HepG2 (cell line): Measurements from ENCODE around the gene SLC35F3. TPM values are rescaled to one million over a fixed set of nuclear protein-coding genes. Genes with fewer than 3 reads are reported as not detected.

ENCODE experiments used
- AGO1 ChIP-seq: fragments of 200-400 bp; formaldehyde crosslinking; IDR thresholded peaks from 2 replicates; pipeline ENCODE4 v1.6.1; 2017; ENCODE audit warnings: mild to moderate bottlenecking, low read depth, low read length, moderate library complexity; ENCODE audit not compliant: poor library complexity, severe bottlenecking
- ATF1 ChIP-seq: IDR thresholded peaks from 2 replicates; pipeline ENCODE4 v1.6.1; 2016; ENCODE audit warnings: mild to moderate bottlenecking, control low read depth
- BRD4 ChIP-seq: sonication (generic); formaldehyde crosslinking; IDR thresholded peaks from 2 replicates; pipeline ENCODE4 v1.4.0; 2020; ENCODE audit warnings: missing genetic modification reagents
- CREM ChIP-seq, 2 experiments: sonication (generic) in 1 of 2; formaldehyde crosslinking in 1 of 2; IDR thresholded peaks; 2 replicates each; pipeline versions ENCODE4 v1.4.0 to v1.6.1; 2016 to 2020; ENCODE audit warnings: antibody characterized with exemption in 1 of 2, mild to moderate bottlenecking in 1 of 2, missing genetic modification reagents in 1 of 2
- EHMT2 ChIP-seq: fragments of 200-600 bp; sonication (generic); IDR thresholded peaks from 2 replicates; pipeline ENCODE4 v1.7.0; 2017; ENCODE audit warnings: antibody characterized with exemption, low read depth, low read length, borderline replicate concordance
- ESRRA ChIP-seq: sonication (generic); formaldehyde crosslinking; IDR thresholded peaks from 2 replicates; pipeline ENCODE4 v1.5.1; 2020; ENCODE audit warnings: mild to moderate bottlenecking, low read depth, missing genetic modification reagents
- FOXJ3 ChIP-seq: sonication (generic); formaldehyde crosslinking; IDR thresholded peaks from 2 replicates; pipeline ENCODE4 v1.4.0; 2020; ENCODE audit warnings: missing genetic modification reagents, mild to moderate bottlenecking, borderline replicate concordance
- IRX3 ChIP-seq: sonication (generic); formaldehyde crosslinking; IDR thresholded peaks from 2 replicates; pipeline ENCODE4 v1.8.1; 2023; ENCODE audit warnings: mild to moderate bottlenecking, low read depth, missing genetic modification reagents, borderline replicate concordance
- MAFK ChIP-seq, 2 experiments: IDR thresholded peaks in 1 of 2; conservative IDR thresholded peaks in 1 of 2; 2 replicates each; pipeline ENCODE4 v1.6.1; 2011; ENCODE audit warnings: improper control_type of control experiment in 2 of 2, low read length in 2 of 2
- MATR3 ChIP-seq: sonication (generic); formaldehyde crosslinking; IDR thresholded peaks from 2 replicates; pipeline ENCODE4 v1.4.0; 2020; ENCODE audit warnings: missing genetic modification reagents
- NFIB ChIP-seq: sonication (generic); formaldehyde crosslinking; IDR thresholded peaks from 2 replicates; pipeline ENCODE4 v1.9.0; 2021; ENCODE audit warnings: missing genetic modification reagents, mild to moderate bottlenecking, borderline replicate concordance
- POGZ ChIP-seq: sonication (generic); formaldehyde crosslinking; IDR thresholded peaks from 2 replicates; pipeline ENCODE4 v1.4.0; 2020; ENCODE audit warnings: mild to moderate bottlenecking, missing genetic modification reagents
- REXO4 ChIP-seq: sonication (generic); formaldehyde crosslinking; IDR thresholded peaks from 2 replicates; pipeline ENCODE4 v1.8.0; 2022; ENCODE audit warnings: missing genetic modification reagents, mild to moderate bottlenecking, borderline replicate concordance
- ZNF280B ChIP-seq: sonication (generic); formaldehyde crosslinking; IDR thresholded peaks from 2 replicates; pipeline ENCODE4 v1.5.0; 2020; ENCODE audit warnings: missing genetic modification reagents, mild to moderate bottlenecking, borderline replicate concordance
- ZNF343 ChIP-seq: sonication (generic); formaldehyde crosslinking; IDR thresholded peaks from 2 replicates; pipeline ENCODE4 v1.4.0; 2020; ENCODE audit warnings: mild to moderate bottlenecking, missing genetic modification reagents
- ZNF383 ChIP-seq: sonication (generic); formaldehyde crosslinking; IDR thresholded peaks from 2 replicates; pipeline ENCODE4 v1.4.0; 2020; ENCODE audit warnings: missing genetic modification reagents, mild to moderate bottlenecking, borderline replicate concordance
- ZNF557 ChIP-seq: sonication (generic); formaldehyde crosslinking; IDR thresholded peaks from 2 replicates; pipeline ENCODE4 v1.4.0; 2020; ENCODE audit warnings: missing genetic modification reagents
- ZNF563 ChIP-seq: sonication (generic); formaldehyde crosslinking; IDR thresholded peaks from 2 replicates; pipeline ENCODE4 v1.8.0; 2022; ENCODE audit warnings: mild to moderate bottlenecking, moderate library complexity, missing genetic modification reagents
- ZNF614 ChIP-seq: IDR thresholded peaks from 2 replicates; pipeline ENCODE4 v1.6.1; 2018; ENCODE audit warnings: missing biosample characterization, missing genetic modification reagents, inconsistent platforms, borderline replicate concordance
- ZNF781 ChIP-seq: sonication (generic); formaldehyde crosslinking; IDR thresholded peaks from 2 replicates; pipeline ENCODE4 v1.5.1; 2020; ENCODE audit warnings: borderline replicate concordance, mild to moderate bottlenecking, missing genetic modification reagents; ENCODE audit errors: not compliant biosample characterization
- polyA plus RNA-seq, 8 experiments: library from polyadenylated mRNA; depleted of rRNA in 3 of 8; stranded (reverse) in 7 of 8; unstranded in 1 of 8; fragments of >200 nt; fragmentation: Illumina TruSeq in 4 of 8; extraction: Trizol in 4 of 8; gene quantifications; 2 replicates each; pipeline versions ENCODE4 v1.2.1 to v1.2.3, GENCODE V29; 2011 to 2016; ENCODE audit warnings: low read depth in 4 of 8, missing spikeins in 1 of 8, mixed read lengths in 1 of 8; ENCODE audit not compliant: insufficient read depth in 1 of 8
- total RNA-seq, 5 experiments: library from RNA; depleted of rRNA; stranded (reverse); fragments of >200 nt; fragmentation: Illumina TruSeq; extraction: Trizol; gene quantifications; 2 replicates each; pipeline ENCODE4 v1.2.3, GENCODE V29; 2016; ENCODE audit warnings: low read depth in 1 of 5
- TF ChIP-seq, protein P1 (sequence below): IDR thresholded peaks from 2 replicates; pipeline ENCODE4 v1.6.1; 2018; ENCODE audit warnings: missing genetic modification reagents
- TF ChIP-seq, protein P2 (sequence below), 2 experiments: sonication (generic) in 1 of 2; formaldehyde crosslinking in 1 of 2; IDR thresholded peaks; 2 replicates each; pipeline versions ENCODE4 v1.4.0 to v1.6.1; 2016 to 2020; ENCODE audit warnings: borderline replicate concordance in 1 of 2, low read depth in 1 of 2, mild to moderate bottlenecking in 1 of 2, missing genetic modification reagents in 1 of 2

SLC35F3 gene
- total and polyA plus RNA-seq, 2 of the 13 experiments (the other 11 are each of a cell fraction or from before 2014, with no cell fraction given): not detected

GRCh38 chr1:233933339-233933738, 28.9 kb downstream of the SLC35F3 start (continued):
- TF ChIP-seq NFIB (CRISPR knock-in tag): no peak
- TF ChIP-seq ZNF614 (CRISPR knock-in tag): no peak
- TF ChIP-seq AGO1: no peak
- peak; percentile 35; the same call in 1 of the 2 replicates for TF ChIP-seq EHMT2
- TF ChIP-seq ZNF343 (CRISPR knock-in tag): no peak
- no peak for TF ChIP-seq ZNF781 (CRISPR knock-in tag)
- TF ChIP-seq ZNF280B (CRISPR knock-in tag): no peak
- TF ChIP-seq POGZ (CRISPR knock-in tag): peak; percentile 48; the same call in 1 of the 2 replicates
- no peak for TF ChIP-seq MAFK (conservative IDR thresholded peaks at IDR 0.05 in 1 of 2, IDR thresholded peaks at IDR 0.05 in 1 of 2; ENCODE audit: low read length in 2 of 2)
- TF ChIP-seq MATR3 (CRISPR knock-in tag): no peak
- no peak for TF ChIP-seq ESRRA
- no peak for TF ChIP-seq IRX3 (CRISPR knock-in tag)
- no peak for TF ChIP-seq ATF1 (CRISPR knock-in tag)
- no peak for TF ChIP-seq REXO4 (CRISPR knock-in tag)
- no peak for TF ChIP-seq ZNF383 (CRISPR knock-in tag)
- TF ChIP-seq, protein P1, sequence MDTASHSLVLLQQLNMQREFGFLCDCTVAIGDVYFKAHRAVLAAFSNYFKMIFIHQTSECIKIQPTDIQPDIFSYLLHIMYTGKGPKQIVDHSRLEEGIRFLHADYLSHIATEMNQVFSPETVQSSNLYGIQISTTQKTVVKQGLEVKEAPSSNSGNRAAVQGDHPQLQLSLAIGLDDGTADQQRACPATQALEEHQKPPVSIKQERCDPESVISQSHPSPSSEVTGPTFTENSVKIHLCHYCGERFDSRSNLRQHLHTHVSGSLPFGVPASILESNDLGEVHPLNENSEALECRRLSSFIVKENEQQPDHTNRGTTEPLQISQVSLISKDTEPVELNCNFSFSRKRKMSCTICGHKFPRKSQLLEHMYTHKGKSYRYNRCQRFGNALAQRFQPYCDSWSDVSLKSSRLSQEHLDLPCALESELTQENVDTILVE (CRISPR knock-in tag): no peak
- no peak for TF ChIP-seq BRD4 (CRISPR knock-in tag)
- no peak for TF ChIP-seq CREM (IDR thresholded peaks at IDR 0.05)
- TF ChIP-seq CREM (CRISPR knock-in tag; IDR thresholded peaks at IDR 0.05): no peak
- TF ChIP-seq ZNF563 (CRISPR knock-in tag): no peak
- no peak for TF ChIP-seq ZNF557 (CRISPR knock-in tag)
- no peak for TF ChIP-seq FOXJ3 (CRISPR knock-in tag)
- TF ChIP-seq, protein P2, sequence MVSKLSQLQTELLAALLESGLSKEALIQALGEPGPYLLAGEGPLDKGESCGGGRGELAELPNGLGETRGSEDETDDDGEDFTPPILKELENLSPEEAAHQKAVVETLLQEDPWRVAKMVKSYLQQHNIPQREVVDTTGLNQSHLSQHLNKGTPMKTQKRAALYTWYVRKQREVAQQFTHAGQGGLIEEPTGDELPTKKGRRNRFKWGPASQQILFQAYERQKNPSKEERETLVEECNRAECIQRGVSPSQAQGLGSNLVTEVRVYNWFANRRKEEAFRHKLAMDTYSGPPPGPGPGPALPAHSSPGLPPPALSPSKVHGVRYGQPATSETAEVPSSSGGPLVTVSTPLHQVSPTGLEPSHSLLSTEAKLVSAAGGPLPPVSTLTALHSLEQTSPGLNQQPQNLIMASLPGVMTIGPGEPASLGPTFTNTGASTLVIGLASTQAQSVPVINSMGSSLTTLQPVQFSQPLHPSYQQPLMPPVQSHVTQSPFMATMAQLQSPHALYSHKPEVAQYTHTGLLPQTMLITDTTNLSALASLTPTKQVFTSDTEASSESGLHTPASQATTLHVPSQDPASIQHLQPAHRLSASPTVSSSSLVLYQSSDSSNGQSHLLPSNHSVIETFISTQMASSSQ (IDR thresholded peaks at IDR 0.05; ENCODE audit: low read depth): peak; percentile 72
- TF ChIP-seq, protein P2 (CRISPR knock-in tag; IDR thresholded peaks at IDR 0.05; ENCODE audit: borderline replicate concordance): peak; percentile 72; the same call in 1 of the 2 replicates
